Dedifferentiated amniotic fluid mesenchymal stem cell (primary cell): ENCODE data around the gene GPA33.
"Not testable (repeated sequence)": the region's sequence is repeated elsewhere in the genome, so short reads cannot be mapped to it uniquely, and the experiment has no call there.

Experiments used
- DNase-seq: peaks from one replicate; pipeline ENCODE4 v3.0.0-alpha.2; 2016; ENCODE audit errors: extremely low spot score

GPA33 gene

DNA sequence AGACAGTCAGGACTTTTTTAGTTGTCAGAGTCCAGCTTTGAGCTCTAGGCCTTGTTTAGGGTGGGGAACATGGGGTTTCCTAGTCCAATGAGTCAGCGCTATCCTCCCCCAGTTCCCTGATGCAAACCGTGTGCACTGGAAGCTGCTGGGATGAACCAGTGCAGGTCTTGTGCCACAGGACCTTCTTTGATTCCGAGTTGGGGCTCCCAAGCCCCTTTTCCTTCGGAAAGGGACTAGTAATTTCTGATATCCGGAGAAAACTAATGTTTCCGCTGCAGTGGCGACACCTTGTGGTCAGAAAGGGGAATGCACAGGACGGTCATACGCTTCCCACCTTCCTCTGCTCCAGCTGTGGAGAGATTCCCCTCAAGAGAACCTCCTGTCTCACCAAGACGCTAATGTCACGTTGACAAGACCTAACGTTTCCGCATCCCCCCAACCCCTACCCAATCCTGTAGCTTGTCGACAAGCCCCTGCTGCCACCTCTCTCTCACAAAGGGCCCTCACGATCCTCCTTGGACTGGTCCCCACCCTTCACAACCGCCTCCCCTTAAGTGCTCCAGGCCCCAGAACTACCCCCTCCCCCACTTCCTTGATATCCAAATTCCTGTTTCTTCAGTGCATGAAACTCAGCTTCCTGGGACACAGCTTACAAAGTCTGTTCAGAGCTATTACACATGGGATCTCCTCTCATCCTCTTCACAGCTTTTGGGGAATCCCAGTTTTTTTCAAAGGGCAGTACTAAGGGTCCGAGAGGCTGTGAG is 30.9 kb downstream of the GPA33 start:
- DNase-seq, result peak; percentile 63

- DNase-seq, result no peak
Measured at GRCh38 chr1:167057241-167057688, 32.9 kb downstream of the GPA33 start.

DNA sequence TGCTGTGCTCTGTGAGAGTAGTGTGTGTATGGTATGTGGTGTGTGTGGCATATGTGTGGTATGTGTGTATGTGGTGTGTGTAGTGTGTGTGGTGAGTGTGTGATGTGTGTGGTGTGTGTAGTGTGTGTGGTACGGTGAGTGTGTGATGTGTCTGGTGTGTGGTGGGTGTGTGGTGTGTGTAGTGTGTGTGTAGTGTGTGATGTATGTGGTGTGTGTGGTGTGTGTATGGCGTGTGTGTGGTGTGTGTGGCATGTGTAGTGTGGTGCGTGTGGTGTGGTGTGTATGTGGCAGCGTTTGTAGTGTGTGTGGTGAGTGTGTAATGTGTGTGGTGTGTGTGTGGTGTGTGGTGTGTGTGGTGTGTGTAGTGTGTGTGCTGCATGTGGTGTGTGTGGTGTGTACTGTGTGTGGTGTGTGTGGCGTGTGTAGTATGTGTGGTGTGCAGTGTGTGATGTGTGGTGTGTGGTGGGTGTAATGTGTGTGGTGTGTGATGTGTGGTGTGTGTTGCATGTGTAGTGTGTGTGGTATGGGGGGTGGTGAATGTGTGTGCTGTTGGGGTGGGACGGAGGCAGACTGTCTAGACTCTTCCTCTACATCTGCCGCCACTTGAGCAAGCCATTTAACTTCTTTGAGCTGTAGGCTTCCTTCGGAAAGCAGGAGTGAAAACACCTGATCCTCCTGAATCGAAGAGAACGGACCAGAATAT is 33.5 kb downstream of the GPA33 start:
- DNase-seq, result no peak

DNA sequence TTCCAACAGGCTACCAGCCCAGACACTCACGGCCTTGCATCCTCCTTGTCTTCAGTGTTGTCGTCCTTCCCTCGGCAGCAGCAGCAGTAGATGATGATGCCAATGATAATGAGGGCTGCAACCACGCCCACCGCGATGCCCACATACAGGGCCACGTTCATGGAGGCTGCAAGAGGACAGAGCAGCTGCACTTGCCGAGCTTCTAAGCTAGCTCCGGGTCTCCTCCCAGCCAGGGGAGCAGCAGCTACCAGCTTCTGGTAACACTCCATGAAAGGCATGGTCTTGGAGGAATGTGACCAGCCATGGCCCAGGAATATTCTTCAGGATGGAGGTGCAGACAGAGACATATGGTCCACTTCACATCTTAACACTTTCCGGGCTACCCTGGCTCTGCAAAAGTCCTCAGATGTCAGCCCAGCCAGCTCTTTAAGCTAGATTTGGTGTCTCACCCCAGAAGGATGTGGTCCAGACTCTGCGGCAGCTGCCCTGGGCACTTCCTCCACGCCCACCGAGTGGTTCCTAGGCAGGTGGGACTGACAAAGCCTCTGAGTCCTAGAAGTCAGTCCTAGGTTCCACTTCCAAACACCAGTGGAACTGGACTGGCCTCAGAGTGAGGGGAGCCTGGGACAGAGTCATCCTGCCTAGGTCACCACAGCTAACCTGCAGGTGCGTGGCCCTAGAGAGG is 35.1 kb downstream of the GPA33 start:
- no peak for DNase-seq

DNA sequence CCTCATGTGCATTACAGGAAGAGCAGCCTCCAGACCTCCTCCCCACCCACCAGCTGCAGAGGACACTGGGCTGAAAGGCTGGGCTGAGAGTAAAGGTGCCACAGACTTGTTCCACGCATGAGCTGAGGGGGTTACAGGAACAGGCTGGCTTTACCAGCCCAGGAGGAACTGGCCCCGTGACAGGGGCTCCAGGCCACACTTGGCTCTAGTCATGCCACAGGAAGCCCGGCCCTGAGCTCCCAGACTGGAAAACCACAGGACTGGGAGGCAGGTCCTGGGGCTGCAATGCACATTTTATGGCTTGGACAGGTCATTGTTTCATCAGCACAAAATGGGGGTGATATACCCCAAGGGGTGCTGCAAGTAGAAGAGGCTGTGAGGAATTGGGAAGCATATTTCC is 35.6 kb downstream of the GPA33 start:
- DNase-seq, result no peak

DNA sequence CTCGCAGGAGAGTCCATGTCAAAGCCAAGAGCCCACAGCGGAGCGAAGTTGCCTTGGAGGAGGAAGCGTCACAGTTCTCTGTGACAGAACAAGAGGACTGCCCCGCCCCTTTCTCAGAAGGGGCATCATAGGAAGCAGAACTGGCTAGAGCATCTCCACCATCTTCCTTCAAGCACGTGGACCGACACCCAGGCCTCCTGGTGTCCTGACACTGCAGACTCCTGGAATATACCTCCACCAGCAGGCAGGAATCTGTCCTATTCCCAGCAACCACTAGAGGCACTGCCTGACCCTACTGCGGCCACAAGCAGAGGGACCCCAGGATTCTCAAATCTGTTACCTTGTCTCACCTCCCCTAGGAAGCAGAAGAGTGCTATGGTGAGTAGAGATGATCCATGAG is 37.8 kb downstream of the GPA33 start:
- DNase-seq, result no peak

DNA sequence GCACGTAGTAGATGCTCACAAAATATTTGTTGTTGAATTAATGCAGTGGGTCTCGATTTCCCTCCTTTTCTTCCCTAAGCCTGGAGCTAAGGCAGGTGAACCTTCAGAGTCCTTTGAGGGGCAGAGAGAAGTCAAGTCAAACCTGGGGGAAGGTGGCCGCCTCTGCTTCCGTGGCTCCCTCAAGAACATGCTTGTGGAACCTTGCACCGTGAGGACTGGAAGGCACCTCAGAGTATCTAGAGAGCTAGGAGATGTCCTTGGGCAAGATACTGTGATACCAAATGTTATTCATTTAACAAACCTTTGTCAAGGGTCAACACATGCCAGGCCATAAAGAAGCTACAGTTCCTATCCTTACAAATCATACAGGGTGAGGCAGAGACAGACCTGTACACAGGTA is 38.3 kb downstream of the GPA33 start:
- no peak for DNase-seq

DNA sequence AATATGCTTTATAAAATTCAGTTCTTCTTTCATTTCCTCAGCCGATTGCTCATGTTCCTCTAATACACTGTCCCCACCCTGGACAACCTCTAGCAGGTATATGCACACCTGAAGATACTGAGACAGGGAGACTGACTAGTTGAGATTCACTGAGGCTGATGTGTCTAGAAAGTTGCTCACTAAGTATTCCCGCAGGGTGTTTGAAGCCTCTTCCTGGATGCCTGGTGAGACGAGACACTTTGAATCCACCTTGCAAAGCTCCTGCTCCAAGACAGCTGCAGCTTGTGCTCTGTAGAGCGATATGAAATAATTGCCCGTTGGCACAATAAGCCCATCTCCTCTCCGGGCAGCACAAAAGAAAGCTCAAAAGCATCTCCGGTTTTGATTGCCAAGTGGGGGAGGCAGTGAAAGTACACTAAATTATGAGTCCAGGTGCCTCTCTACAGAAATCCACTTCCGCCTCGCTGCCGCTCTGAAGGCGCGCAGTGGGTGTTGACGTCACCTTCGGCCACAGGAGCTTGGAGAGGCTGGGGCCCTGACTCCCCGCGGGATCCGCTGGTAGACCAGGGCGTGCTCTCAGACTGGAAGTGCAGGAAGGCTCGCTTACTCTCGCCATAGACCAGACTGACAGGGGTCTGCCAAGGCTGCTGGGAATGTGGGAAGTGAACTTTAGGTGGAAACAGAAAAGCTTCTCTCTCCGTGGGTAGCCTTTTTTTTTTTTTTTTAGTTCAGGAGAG is 46.3 kb downstream of the GPA33 start:
- no peak for DNase-seq

GRCh38 chr1:167033646-167034045 is 56.5 kb downstream of the GPA33 start:
- DNase-seq, result no peak

DNA sequence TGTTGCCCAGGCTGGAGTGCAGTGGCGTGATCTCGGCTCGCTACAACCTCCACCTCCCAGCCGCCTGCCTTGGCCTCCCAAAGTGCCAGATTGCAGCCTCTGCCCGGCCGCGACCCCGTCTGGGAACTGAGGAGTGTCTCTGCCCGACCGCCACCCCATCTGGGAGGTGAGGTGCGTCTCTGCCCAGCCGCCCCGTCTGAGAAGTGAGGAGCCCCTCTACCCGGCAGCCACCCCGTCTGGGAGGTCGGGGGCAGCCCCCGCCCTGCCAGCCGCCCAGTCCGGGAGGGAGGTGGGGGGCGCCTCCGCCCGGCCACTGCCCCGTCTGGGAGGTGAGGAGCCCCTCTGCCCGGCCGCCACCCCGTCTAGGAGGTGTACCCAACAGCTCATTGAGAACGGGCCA is 60.6 kb downstream of the GPA33 start:
- not testable (repeated sequence) for DNase-seq

- no peak for DNase-seq
Measured at GRCh38 chr1:167022384-167022783, 67.8 kb downstream of the GPA33 start.

GRCh38 chr1:167016100-167016750 is 74.0 kb downstream of the GPA33 start:
- DNase-seq, result no peak

DNA sequence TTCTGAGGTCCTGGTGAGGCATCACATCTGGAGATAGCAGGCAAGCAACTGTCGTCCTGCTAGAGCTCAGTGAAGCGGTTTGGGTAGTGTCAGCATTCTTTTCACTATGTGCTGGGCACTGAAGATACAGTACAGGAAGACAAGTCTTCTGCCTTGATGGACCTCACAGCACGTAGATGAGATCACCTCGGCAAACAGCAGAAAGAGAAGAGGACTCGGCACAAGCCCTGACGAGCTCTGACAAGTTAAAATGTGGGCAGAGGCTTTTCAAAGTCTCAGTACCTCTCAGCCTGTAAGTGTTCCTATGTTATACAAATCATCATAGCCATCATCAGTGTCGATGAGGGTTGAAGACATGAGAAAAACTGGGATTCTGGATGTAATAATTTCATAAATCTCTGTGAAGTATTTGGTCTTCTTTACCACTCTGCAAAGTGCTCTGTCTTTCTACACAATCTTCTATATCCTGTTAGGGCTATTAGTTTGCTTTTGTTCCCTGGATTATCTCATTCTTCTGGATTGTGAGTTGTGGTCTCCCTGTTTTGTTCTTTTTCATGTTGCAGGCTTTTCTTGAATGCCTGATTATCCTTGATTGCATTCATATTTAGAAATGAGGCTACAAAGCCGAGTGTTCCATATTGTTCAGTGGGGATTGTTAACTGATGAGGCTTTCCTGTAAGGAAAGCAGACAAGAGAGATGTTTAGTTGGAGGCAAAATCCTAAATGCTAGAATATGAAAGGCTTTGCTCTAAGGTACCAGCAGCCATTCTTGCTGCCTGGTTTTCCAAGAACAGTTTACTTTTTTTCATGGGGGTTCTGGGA is 76.9 kb downstream of the GPA33 start:
- DNase-seq, result no peak

GRCh38 chr1:167012570-167012969 is 77.6 kb downstream of the GPA33 start:
- DNase-seq, result no peak

DNA sequence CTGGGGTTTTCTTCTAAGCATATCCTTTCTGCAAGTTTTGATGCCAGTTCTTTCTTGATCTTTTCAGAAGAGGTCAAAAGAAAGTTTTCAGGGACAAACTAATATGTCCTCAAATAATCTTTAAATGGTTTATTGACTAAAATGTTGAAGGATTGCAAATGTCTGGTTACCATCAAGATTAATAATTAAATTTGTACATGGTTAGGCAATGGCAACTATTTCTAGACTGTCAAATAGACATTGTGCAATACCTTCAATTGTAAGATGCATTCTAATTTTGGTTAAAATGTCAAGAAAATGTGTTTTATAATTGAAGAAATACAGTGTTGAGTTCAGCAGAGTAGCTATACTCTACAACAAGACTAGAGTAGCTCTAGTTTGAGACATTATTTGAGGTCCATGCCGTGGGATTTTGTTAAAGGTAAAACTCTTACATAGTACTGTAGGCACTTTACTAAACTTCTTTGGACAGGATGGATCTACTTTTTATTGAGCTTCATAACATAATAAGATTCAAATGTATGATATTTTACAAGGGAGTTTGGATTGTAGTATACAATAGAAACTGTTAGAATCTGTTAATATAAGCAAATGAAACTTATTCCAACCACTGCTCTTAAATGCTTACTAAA is 78.5 kb downstream of the GPA33 start:
- no peak for DNase-seq

DNA sequence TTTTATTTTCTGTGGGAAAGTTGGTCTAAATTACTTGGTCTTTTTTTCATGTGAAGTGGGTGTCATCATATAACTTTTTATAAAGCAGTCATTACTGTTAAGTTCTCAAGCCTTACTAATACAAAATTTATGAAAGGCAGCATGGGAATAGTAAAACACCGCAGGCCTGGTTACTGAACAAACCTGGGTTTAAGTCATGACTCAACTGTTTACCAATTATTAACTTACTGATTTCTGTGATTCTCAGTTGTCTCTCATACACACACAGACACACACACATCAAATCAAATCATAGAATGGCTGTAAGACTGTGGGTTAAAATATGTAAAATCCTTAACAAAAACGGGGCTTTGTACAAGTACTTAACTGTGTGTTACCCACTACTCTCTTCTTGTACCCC is 86.5 kb downstream of the GPA33 start:
- DNase-seq, result no peak
